ENCODE results near the gene RASGRF1.
"Not testable (repeated sequence)": the region's sequence is repeated elsewhere in the genome, so short reads cannot be mapped to it uniquely, and the experiment has no call there.

GRCh38 chr15:79024493-79024892 lies 66.1 kb downstream of the RASGRF1 start:
- not testable (repeated sequence) for TF ChIP-seq POLR2A (IDR thresholded peaks at IDR 0.05; ENCODE audit: extremely low read depth, insufficient read length); CTCF (IDR thresholded peaks at IDR 0.05; ENCODE audit: low read depth, low read length); MAX (IDR thresholded peaks at IDR 0.05; ENCODE audit: low read depth, low read length); MYC (IDR thresholded peaks at IDR 0.05; ENCODE audit: low read depth, low read length)

All from NB4 (cell line).